ENCODE measurements around the gene ADARB1.

GRCh38 chr21:45252448-45252925 is 178.1 kb downstream of the ADARB1 start:
- TF ChIP-seq CTCF (IDR thresholded peaks at IDR 0.05) = no peak
- no peak for TF ChIP-seq POLR2A (IDR thresholded peaks at IDR 0.05)
